ENCODE data around the gene PITPNC1.
"Not testable (repeated sequence)": the region's sequence is repeated elsewhere in the genome, so short reads cannot be mapped to it uniquely, and the experiment has no call there.

DNA sequence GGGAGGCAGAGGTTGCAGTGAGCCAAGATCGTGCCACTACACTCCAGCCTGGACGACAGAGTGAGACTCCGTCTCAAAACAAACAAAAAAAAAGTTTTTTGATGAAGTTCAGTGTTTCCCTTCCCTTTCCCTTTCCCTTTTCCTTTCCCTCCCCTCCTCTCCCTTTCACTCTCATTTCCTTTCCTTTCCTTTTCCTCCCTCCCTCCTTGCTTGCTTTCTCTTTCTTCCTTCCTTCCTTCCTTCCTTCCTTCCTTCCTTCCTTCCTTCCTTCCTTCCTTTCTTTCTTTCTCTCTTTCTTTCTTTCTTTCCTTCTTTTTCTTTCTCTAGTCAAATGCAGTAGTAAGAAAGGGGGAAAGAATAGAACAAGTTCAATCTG lies 31.4 kb downstream of the PITPNC1 start:
- not testable (repeated sequence) for TF ChIP-seq EZH2 (IDR thresholded peaks at IDR 0.05; ENCODE audit: insufficient read depth, poor library complexity, severe bottlenecking); EZH2phosphoT487 (IDR thresholded peaks at IDR 0.05; ENCODE audit: insufficient read depth, low read depth)

Measured in GM23248 (cell line).